Nephron progenitor cell (in vitro differentiated cells): ENCODE data around the gene C1QTNF12.

ENCODE experiments used
- DNase-seq: peaks from one replicate; pipeline ENCODE4 v3.0.0; 2021
- H3K27ac Mint-ChIP-seq: 2 replicates; pipeline ENCODE4 v1.8.0; 2021; ENCODE audit warnings: mild to moderate bottlenecking, moderate library complexity, mixed read lengths
- H3K27me3 Mint-ChIP-seq: 2 replicates; pipeline ENCODE4 v1.8.0; 2021; ENCODE audit warnings: mild to moderate bottlenecking, low read depth, mixed read lengths; ENCODE audit not compliant: poor library complexity
- H3K36me3 Mint-ChIP-seq: 2 replicates; pipeline ENCODE4 v1.8.0; 2021; ENCODE audit warnings: low read depth, mixed read lengths
- H3K4me1 Mint-ChIP-seq: 2 replicates; pipeline ENCODE4 v1.8.0; 2021; ENCODE audit warnings: mixed read lengths
- H3K4me3 Mint-ChIP-seq: 2 replicates; pipeline ENCODE4 v1.8.0; 2021; ENCODE audit warnings: mild to moderate bottlenecking, moderate library complexity, mixed read lengths
- H3K9me3 Mint-ChIP-seq: 2 replicates; pipeline ENCODE4 v1.8.0; 2021; ENCODE audit warnings: mild to moderate bottlenecking, moderate library complexity, mixed read lengths
- TF ChIP-seq, protein P1 (sequence below): fragments of 200-600 bp; sonication (generic); IDR thresholded peaks from 2 replicates; pipeline ENCODE4 v1.5.0; 2021; ENCODE audit warnings: antibody characterized with exemption

Gene C1QTNF12

DNA sequence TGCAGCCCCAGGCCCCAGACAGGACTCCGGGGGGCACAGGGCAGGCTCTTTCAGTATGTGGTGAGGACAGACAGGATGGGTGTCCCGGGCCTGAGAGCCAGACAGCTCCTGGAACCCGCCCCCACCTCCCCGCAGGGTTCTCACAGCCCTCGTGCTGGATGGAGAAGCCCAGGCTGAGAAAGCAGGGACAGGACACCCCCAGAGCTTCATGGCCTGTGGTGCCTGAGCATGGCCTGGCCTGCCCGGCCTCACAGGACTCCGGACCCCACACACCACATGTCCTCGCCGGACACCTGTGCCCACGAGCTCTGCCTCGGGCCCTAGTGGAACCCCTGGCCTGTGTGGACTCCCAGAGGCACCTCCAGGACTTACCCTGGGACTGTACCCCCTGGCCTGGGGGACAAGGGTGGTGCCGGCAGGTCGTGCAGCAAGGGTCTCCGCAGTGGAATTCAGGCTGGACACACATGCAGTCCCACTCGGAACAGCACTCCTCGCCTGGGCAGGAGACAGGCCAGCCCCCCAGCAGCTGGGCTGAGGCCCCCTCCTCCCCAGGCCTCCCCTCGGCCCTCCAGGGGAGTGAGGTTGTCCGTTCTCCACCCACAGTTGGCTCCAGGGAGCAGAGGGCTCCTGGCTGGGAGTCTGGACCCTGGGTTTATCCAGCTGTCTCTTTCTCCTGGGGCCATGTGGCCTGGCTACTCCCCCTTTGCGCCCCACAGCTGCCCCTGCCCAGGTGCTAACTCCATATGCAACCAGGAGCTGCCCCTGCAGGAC, 41.3 kb downstream of the C1QTNF12 start:
- Mint-ChIP-seq H3K4me3 (no peak overlapping the region), H3K4me1 (peaks cover 13% of the 10 kb centered on the region), H3K27me3 (peaks cover 36% of the 10 kb centered on the region), H3K9me3 (no peaks in the 10 kb centered on the region), H3K27ac (no peak overlapping the region), H3K36me3 (no peaks in the 10 kb centered on the region)
- DNase-seq: peak; percentile 7
- TF ChIP-seq, protein P1, sequence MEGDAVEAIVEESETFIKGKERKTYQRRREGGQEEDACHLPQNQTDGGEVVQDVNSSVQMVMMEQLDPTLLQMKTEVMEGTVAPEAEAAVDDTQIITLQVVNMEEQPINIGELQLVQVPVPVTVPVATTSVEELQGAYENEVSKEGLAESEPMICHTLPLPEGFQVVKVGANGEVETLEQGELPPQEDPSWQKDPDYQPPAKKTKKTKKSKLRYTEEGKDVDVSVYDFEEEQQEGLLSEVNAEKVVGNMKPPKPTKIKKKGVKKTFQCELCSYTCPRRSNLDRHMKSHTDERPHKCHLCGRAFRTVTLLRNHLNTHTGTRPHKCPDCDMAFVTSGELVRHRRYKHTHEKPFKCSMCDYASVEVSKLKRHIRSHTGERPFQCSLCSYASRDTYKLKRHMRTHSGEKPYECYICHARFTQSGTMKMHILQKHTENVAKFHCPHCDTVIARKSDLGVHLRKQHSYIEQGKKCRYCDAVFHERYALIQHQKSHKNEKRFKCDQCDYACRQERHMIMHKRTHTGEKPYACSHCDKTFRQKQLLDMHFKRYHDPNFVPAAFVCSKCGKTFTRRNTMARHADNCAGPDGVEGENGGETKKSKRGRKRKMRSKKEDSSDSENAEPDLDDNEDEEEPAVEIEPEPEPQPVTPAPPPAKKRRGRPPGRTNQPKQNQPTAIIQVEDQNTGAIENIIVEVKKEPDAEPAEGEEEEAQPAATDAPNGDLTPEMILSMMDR: no peak

DNA sequence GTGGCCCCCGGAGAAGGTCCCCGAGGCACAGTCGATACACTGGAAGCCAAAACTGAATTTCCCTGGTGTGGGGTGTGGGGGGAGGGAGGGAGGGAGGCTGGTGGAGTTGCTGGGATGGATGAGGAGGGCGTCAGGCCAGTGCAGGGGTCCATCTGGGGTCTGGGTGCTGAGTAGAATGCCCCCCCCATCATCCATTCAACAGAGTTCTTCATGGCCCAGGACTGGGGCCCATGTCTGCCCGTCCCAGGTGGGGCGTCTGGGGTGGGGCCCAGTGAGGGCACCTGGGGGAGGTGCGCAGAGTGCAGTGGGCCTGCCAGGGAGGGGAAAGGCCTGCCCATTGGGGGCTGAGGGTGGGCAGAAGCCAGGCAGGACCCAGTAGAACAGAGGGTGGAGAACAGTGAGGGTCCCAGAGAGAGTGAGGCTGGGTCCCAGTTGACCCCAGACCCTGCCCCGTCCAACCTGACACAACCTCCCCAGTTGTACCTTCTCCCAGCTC, 42.0 kb downstream of the C1QTNF12 start:
- H3K9me3 Mint-ChIP-seq: no peaks in the 10 kb centered on the region
- no peak overlapping the region for H3K4me3 Mint-ChIP-seq
- H3K4me1 Mint-ChIP-seq: peaks cover 13% of the 10 kb centered on the region
- no peak overlapping the region for H3K27ac Mint-ChIP-seq
- TF ChIP-seq, protein P1: no peak
- no peaks in the 10 kb centered on the region for H3K36me3 Mint-ChIP-seq
- peaks cover 40% of the 10 kb centered on the region for H3K27me3 Mint-ChIP-seq
- DNase-seq: no peak

DNA sequence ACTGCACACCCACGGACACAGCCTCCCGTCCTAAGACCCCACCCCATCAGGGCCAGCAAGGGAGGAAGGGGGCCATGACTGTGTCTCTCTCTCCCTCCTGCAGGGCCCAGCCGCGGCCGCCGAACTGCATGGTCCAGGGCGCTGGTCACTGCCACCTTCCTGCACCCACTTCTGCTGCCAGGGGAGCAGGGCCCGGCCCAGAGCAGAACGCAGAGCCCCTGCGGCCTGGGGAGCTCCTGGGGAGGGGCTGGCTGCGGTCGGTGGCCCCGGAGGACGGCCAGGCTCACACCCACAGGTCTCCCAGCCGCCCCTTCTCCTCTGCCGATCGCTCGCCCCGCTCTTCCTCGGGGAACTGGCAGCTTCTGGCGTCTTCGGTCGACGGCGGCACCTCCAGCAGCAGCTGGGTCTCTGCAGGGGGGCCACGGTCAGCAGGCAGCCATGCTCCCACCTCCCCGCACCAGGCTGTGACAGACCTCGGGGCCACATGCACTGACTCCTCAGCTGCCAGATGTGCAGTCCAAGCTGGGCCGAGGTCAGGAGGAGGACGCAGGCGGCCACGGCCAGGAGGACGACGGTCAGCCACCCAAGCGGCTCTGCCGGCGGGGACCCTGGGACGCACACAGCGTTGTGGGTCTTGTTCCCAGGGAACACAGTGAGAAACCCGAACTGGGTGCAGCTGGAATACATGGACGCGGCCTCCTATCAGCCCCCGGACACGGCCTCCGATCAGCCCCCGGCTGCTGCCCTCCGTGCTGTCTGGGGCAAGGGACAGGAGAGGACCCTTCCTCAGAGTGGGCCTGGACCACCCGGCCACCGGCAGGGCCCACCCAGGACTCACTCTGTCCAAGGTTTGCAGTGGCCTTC, 42.7 kb downstream of the C1QTNF12 start:
- H3K9me3 Mint-ChIP-seq: no peaks in the 10 kb centered on the region
- TF ChIP-seq, protein P1: no peak
- no peaks in the 10 kb centered on the region for H3K36me3 Mint-ChIP-seq
- H3K27ac Mint-ChIP-seq: no peak overlapping the region
- H3K4me1 Mint-ChIP-seq: peaks cover 11% of the 10 kb centered on the region
- peaks cover 40% of the 10 kb centered on the region for H3K27me3 Mint-ChIP-seq
- DNase-seq: peak; percentile 18
- no peak overlapping the region for H3K4me3 Mint-ChIP-seq

DNA sequence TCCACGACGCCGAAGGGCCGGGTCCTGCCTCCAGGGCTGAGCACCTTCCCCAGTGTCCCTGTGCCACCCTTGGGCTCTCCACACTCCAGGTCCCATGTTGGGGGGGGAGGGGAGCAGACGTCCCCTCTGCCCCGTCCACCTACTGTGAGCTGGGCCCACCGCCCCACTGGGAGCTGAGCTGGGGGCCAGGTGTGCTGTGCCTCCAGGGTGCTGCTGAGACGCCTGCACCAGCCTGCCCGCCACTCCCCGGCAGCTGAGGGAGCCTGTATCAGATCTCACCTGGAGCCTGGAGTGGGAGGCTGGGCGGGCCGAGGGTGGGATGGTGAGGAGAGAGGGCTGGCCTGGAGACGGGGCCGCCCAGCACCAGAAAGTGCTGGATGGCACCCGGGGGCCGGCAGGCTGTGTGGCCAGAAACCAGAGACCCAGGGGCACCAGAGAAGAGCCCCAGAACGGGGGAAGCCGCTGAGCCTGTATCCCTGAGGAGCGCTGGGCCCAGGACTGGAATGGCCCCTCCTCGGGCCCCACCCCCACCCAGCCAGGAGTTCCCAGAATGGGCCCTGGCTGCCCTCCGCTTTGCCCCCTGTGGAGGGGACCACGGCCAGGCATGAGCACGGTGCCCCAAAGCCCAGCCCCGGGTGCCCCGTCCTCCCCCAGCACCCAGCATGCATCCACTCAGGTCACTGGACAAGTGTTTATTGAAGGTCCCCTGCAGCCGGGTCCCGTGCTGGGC, 43.5 kb downstream of the C1QTNF12 start:
- Mint-ChIP-seq H3K27ac (no peak overlapping the region), H3K9me3 (no peaks in the 10 kb centered on the region), H3K4me3 (no peak overlapping the region), H3K27me3 (peaks cover 36% of the 10 kb centered on the region), H3K36me3 (no peaks in the 10 kb centered on the region), H3K4me1 (peaks cover 3% of the 10 kb centered on the region)
- TF ChIP-seq, protein P1: no peak
- DNase-seq: peak; percentile 10

DNA sequence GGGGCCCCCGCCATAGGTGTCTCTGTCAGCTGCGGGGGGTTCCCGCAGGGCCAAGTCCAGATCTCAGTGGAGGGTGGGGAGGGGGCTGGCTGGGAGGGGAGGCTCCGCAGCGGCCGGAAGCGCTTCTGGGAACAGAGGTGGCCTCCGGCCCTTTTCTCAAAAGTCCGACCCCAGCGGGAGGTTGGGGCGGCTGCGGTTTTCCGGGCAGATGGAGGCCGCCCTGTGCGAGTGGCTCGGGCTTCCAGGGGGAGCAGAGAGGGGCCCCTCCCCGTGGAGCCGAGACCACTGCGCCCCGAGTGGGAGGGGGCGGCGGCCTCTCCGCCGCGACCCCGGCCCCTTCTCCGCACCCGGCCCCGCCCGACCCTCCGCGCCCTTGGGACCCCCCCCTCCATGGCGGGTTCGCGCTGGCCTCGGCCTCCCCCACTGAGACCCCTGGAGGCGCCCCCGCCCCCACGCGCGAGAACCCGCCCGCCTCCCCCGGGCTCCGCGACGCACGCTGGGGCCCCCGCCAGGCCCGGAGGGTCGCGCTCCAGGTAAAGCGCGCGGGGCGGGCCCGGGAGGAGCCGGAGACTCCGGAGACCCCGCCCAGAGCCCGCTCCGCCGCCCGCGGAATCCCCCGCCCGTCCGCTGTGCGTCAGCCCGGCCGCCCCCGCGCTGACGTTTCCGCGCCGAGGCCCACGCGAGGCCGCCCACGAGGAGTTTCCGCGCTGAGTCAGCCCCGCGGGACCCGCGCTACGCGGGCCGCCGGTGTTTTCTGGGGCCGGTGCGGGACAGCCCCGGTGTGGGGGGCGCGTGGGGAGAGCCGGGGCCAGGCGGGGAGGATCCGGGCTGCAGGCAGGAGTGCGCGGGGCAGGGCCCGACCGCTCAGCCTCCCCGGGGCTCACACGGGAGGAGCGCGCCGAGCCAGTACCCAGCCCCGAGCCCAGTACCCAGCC, 45.4 kb downstream of the C1QTNF12 start:
- peak; percentile 74 for DNase-seq

More for the DNA sequence above, 45.4 kb downstream of the C1QTNF12 start:
- no peaks in the 10 kb centered on the region for H3K4me1 Mint-ChIP-seq
- peaks cover 27% of the 10 kb centered on the region for H3K27me3 Mint-ChIP-seq
- peak overlapping the region; percentile 44 for H3K4me3 Mint-ChIP-seq
- H3K27ac Mint-ChIP-seq: no peak overlapping the region
- H3K9me3 Mint-ChIP-seq: no peaks in the 10 kb centered on the region
- no peaks in the 10 kb centered on the region for H3K36me3 Mint-ChIP-seq
- TF ChIP-seq, protein P1: no peak
